Eye (tissue), 1 donor: ENCODE measurements around the gene GADL1.

Experiments used
- DNase-seq: peaks from one replicate; pipeline ENCODE4 v3.0.0-alpha.2; 2015

The GADL1 gene

DNA sequence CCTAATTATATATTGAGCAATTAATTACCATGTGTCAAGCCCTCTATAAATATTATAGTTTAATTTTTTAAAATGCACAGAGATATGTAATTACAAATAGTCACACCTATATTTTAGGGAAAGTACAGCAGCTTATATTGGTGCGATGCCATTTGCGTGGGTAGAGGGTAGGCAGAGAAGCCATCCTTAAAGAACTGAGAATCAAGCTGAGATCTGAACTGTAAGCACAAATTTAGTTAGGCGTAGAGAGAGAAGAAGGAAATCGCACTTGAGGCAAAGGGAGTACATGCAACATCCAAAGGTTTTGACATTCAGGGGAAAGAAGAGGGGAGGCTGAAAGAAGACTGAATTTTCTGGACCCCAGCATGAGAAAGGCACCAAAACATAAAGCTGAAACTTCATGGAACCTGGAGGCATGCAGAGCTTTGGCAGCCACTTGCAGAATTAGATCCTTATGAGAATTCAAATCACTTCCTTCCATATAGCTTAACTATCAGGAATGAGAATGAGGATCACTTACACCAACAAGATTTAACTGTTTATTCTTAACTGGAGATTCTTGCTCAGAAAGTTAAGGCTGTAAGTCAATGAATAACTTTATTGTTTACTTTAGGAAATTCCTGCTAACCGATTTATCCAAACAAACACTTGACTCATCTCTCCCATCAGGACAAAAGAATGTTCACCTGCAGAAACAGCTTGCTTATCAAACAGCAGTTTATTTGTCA, 173.7 kb downstream of the GADL1 start:
- no peak for DNase-seq

DNA sequence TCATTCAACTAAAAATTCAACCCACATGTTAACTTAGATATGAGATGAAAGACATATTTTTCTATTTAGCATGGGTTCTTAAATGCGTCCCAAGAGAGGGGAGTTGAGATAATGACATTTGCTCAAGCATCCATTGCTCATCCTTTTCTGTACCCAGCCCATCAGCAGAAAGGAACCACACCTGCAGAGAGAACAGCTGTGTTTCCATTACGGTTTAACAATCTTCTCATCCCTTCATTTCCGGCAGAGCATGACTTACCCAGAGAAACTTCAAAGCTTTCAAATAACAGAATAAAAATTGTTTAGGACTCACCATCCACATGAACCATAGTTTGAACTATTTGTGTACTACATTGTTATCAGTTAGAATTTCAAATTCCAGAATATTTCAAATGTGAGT, 174.9 kb downstream of the GADL1 start:
- no peak for DNase-seq

DNA sequence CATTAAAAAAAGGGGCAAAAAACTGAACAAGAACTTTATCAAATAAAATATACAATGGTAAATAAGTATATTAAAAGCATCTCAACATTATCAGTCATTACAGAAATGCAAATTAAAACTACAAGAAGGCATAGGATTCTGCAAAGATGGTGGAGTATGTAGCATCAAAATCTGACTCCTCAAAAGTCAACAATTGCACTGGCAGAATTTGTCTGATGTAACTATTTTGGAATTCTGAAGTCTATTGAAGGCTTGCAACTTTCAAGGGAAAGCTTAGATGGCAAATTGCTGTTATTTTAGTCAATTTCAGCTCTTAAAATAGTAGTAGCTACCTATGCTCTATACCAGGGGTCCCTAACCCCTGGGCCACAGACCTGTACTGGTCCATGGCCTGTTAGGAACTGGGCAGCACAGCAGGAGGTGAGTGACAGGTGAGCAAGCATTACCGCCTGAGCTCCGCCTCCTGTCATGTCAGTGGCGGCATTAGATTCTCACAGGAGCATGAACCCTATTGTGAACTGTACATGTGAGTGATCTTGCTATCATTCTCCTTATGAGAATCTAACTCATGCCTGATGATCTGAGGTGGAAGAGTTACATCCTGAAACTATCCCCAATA, 180.5 kb downstream of the GADL1 start:
- DNase-seq = no peak

DNA sequence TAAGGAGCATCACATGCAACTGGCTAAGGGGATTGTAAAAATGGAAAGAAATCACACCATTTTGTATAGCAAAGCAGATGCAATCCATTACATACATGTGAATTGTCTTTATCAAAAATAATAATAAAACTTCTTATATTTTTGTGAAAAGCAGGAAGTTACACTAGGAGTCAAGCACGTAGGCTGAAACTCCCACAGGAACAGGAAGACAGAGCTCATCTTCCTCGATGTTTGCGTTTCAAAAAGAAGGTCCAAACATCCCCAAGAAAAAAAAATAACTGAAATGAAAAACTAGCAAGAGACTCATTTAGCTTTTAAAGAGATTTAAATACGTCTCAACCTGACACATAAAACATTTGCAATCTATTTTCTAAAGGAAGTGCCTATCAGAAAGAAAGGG, 181.5 kb downstream of the GADL1 start:
- no peak for DNase-seq

GRCh38 chr3:30711867-30712266, 182.6 kb downstream of the GADL1 start:
- no peak for DNase-seq

- no peak for DNase-seq
These were observed 183.3 kb downstream of the GADL1 start for GRCh38 chr3:30711151-30711550.

DNA sequence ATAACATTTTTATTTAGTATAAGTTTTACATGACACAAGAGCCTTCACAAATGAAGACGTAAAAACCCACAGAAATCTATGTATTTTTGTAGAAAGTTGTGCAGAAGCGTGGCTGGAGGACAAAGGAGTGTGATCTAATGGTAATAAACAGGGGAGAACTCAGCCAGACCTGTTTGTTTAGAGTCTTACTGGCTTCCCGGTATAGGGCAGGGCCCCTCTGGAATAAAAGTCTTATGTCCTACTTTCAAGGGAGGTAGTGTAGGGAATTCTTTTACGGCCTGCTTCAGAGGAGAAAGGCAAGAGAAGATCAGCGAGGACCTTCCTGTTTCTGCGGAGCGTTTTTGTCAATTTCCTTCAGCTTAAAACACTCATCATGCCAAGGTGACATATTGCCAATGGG, 184.4 kb downstream of the GADL1 start:
- DNase-seq = no peak

DNA sequence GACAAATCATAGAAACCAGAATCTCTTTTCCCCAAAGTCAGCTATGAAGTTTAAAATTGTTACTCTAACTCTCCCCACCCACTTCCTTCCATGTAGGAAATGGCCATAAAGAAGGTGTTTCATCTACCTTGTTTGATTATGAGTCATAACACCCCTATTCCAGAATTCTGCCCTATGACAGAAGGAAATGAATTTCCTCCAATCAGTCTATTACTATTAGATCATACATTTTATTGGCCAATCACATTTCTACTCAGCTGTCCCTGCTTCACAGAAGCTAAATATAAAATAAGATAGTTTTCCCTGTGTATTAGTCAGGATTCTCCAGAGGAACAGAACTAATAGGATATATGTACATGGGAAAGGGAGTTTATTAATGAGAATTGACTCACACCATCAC, 186.0 kb downstream of the GADL1 start:
- DNase-seq = no peak

GRCh38 chr3:30707825-30708224, 186.6 kb downstream of the GADL1 start:
- DNase-seq = no peak

- no peak for DNase-seq
These were observed 189.2 kb downstream of the GADL1 start for GRCh38 chr3:30704931-30705890.

DNA sequence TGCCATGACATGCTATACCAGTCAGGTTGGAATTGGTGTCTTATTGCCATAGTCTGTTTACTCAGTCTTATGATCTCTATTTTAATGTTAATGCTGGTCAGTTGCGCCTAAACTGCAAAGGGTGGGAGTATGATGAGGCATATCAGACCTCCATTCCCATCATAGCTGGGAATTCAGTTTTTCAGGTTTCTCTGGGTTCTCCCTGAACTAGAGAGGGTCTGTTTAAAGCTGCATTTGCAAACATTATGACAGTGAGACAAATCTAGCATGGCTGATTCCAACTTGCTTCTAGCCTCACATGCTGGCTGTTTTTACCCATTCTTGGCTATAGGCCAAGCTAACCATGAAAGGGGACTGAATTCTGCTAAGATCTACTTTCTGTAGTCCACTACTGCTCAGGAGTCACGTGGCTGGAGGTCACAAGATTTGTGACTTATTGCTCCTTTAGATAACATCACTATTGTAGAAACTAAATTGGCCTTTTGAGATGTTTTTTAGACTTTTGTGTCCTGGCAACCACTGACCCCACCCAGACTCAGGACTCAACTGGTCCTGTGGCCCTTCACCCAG, 191.5 kb downstream of the GADL1 start:
- DNase-seq = no peak

DNA sequence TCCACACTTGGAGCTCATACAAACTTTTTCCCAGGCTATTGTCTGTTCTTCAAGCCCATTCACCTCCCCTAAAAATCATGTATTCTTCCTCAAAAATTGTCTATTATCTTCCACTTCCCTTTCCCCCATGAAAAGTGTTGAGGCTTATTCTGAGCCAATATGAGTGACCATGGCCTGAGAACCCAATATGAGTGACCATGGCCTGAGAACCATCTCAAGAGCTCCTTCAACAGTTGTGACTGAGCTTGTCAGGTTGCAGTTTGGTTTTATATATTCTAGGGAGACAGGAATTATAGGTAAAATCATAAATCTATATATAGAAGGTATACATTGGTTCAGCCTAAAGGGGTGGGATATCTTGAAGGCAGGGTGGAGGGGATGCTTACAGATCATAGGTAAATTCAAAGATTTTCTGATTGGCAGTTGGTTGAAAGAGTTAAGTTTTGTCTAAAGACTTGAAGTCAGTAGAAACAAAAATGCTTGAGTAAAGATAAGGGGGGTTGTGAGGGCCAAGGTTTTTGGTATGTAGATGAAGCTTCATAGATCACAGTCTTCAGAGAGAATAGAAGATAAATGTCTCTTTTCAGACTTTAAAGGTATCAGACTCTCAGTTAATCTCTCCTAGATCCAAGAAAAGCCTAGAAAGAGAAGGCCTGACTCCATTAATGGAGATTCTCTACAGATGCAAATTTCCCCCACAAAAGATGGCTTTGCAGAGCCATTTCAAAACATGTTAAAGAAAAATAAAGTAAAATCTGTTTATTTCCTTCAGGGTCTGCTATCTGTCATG, 192.2 kb downstream of the GADL1 start:
- no peak for DNase-seq

DNA sequence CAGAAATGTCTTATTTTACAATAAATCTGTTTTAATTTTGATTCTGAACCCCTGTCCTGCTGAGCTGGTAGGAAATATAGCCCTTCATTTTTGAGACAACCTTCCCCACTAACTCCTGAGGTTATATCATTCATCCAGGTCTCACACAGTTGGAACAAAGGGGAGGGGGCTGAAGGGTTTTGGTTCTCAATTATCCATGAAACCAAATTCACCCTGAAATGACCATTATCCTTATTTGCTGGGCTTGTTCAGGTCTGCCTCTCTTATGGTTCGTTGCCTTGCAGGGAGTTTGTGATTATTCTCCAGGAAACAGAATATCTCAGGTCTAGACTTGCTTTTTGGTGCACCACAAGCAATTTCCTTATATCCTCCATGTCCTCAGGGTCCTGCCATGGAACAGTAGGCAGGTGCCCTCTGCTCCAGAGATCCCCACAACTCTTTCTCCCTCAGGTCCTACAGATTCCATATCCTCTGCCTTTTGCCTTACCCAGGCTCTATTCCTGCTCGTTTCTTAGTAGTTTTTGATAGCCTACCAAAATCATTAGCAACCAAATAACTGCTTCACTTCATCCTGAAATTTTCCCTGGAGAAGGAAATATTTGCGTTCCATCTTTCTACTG, 193.6 kb downstream of the GADL1 start:
- DNase-seq = no peak

- DNase-seq = no peak
These were observed 194.5 kb downstream of the GADL1 start for GRCh38 chr3:30699927-30700326.

DNA sequence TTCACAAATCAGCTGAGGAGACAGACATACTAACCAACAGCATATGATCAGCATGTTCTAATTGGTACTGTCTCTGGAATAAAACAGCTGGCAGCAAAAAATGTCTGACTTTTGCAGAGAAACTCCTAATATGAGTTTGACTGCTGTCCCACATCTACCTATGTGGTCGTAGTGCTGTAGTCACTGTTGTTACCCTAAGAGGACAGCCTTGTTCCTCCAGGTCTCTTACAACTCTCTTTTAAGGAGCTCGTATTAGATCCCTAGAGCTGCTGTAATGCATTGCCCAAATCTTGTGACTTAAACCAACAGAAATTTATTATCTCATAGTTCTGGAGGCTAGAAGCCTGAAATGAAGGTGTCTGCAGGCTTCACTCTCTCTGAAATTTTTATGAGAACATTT, 195.9 kb downstream of the GADL1 start:
- no peak for DNase-seq

DNA sequence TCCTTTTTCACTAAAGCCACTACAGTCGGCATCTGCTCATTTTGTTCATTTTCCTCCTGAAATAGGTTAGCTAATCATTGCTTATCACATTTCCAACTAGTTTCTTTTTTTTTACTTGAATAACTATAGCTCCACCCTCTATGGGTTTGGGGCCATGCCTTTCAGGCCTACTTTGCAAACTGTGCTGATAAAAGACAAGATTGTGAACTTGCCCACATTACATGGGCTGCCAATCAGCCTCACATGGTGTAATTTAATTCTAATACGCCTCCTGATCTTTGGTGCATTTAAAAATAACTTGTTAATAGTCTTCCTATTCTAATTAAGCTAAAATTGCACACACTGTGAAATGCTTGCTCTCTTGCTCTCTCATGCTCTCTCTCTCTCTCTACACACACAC, 197.6 kb downstream of the GADL1 start:
- no peak for DNase-seq

- no peak for DNase-seq
These were observed 198.1 kb downstream of the GADL1 start for GRCh38 chr3:30696403-30696819.

GRCh38 chr3:30695302-30696061, 199.0 kb downstream of the GADL1 start:
- DNase-seq = no peak

GRCh38 chr3:30694668-30695067, 199.8 kb downstream of the GADL1 start:
- no peak for DNase-seq

DNA sequence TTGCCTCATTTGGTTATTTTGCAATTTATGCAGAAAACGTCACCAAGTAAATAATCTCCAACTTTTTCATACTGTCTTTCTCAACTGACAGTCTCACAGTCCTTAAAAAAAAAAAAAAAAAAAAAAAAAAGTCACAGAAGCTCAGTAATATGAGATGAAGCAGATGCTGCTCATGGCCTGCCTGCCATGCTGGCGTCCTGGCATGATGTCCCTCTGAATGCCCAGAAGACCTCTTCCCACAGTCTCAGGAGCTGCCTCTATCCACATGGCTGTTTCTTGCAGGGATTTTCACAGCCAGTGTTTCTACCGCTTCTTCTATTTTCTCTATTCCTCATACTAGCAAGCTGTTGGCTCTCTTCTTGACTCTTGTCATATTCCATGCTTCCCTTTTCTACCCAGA, 200.3 kb downstream of the GADL1 start:
- DNase-seq = no peak

- peak; percentile 85 for DNase-seq
These were observed 200.9 kb downstream of the GADL1 start for GRCh38 chr3:30693470-30694120.
